AG04450 (cell line): Measurements from ENCODE around the gene SYNJ1. TPM values are rescaled to one million over a fixed set of nuclear protein-coding genes. Genes with fewer than 3 reads are reported as not detected.

Source experiments
- CTCF ChIA-PET: fragments of 300-600, 350-600 bp; formaldehyde crosslinking; extraction: SDS; loops from one replicate; lab custom pipeline; 2022; ENCODE audit warnings: antibody characterized with exemption, inconsistent platforms; lab: Charles Lee
- POLR2A ChIA-PET: fragments of 350-600 bp; formaldehyde crosslinking; extraction: SDS; loops from one replicate; lab custom pipeline; 2021; ENCODE audit warnings: antibody characterized with exemption, inconsistent platforms; lab: Yijun Ruan, JAX
- DNase-seq: peaks from one replicate; pipeline ENCODE4 v3.0.0-alpha.2; 2011; ENCODE audit warnings: low read depth, low spot score
- H3K27ac ChIP-seq: one replicate; pipeline ENCODE4 v1.5.1; 2012; ENCODE audit warnings: low read depth, low read length, control low read depth
- H3K27me3 ChIP-seq: one replicate; pipeline ENCODE4 v1.6.0; 2012; ENCODE audit warnings: low read length; ENCODE audit not compliant: control insufficient read depth, insufficient read depth
- H3K4me3 ChIP-seq: 2 replicates; pipeline ENCODE4 v1.5.1; 2011; ENCODE audit warnings: mild to moderate bottlenecking, low read depth, low read length, control low read depth
- H3K9me3 ChIP-seq: 2 replicates; pipeline ENCODE4 v1.5.1; 2012; ENCODE audit warnings: low read length; ENCODE audit not compliant: control insufficient read depth, insufficient read depth
- CTCF ChIP-seq: IDR thresholded peaks from 2 replicates; pipeline ENCODE4 v1.5.1; 2011; ENCODE audit warnings: low read depth, low read length, control low read depth, inconsistent platforms
- polyA plus RNA-seq: library from polyadenylated mRNA; depleted of rRNA; stranded (reverse); fragments of >200 nt; gene quantifications from 2 replicates; pipeline ENCODE4 v1.2.3, GENCODE V29; 2011

The SYNJ1 gene
- polyA plus RNA-seq, 1 experiment: 7.3 TPM

GRCh38 chr21:32712641-32713040 lies 15.2 kb downstream of the SYNJ1 start:
- Histone ChIP-seq H3K27me3 (no peaks in the 10 kb centered on the region), H3K4me3 (no peak overlapping the region), H3K9me3 (no peaks in the 10 kb centered on the region), H3K27ac (no peak overlapping the region)
- POLR2A ChIA-PET: no interaction called here
- TF ChIP-seq CTCF: no peak
- no peak for DNase-seq
- CTCF ChIA-PET: no interaction called here

- no peak overlapping the region for H3K27ac ChIP-seq
- no peak overlapping the region for H3K4me3 ChIP-seq
- H3K9me3 ChIP-seq: no peaks in the 10 kb centered on the region
- CTCF ChIA-PET: no interaction called here
- POLR2A ChIA-PET: no interaction called here
- no peaks in the 10 kb centered on the region for H3K27me3 ChIP-seq
- DNase-seq: no peak
- TF ChIP-seq CTCF: no peak
These were observed 15.8 kb downstream of the SYNJ1 start for GRCh38 chr21:32712043-32712442.

- POLR2A ChIA-PET: no interaction called here
- DNase-seq: no peak
- Histone ChIP-seq H3K4me3 (no peak overlapping the region), H3K27me3 (no peaks in the 10 kb centered on the region), H3K9me3 (no peaks in the 10 kb centered on the region), H3K27ac (no peak overlapping the region)
- CTCF ChIA-PET: no interaction called here
- TF ChIP-seq CTCF: no peak
These were observed 16.8 kb downstream of the SYNJ1 start for GRCh38 chr21:32710987-32711386.

- TF ChIP-seq CTCF: no peak
- CTCF ChIA-PET: interaction anchor here (1.2 kb wide), 1 partner anchor 46 kb away, joined by 3 read pairs; no protein-coding TSS in a partner anchor
- Histone ChIP-seq H3K9me3 (no peaks in the 10 kb centered on the region), H3K4me3 (no peak overlapping the region), H3K27me3 (no peaks in the 10 kb centered on the region), H3K27ac (no peak overlapping the region)
- POLR2A ChIA-PET: no interaction called here
- no peak for DNase-seq
These were observed 17.6 kb downstream of the SYNJ1 start for GRCh38 chr21:32710069-32710784.

- ChIA-PET CTCF (no interaction called here), POLR2A (no interaction called here)
- Histone ChIP-seq H3K27me3 (no peaks in the 10 kb centered on the region), H3K4me3 (no peak overlapping the region), H3K9me3 (no peaks in the 10 kb centered on the region), H3K27ac (no peak overlapping the region)
- DNase-seq: no peak
- no peak for TF ChIP-seq CTCF
These were observed 19.7 kb downstream of the SYNJ1 start for GRCh38 chr21:32708069-32708468.
